ENCODE measurements around the gene ZNF462. TPM values are rescaled to one million over a fixed set of nuclear protein-coding genes. Genes with fewer than 3 reads are reported as not detected.

ZNF462 gene
- total RNA-seq, 1 experiment from 2014 or later = 164 TPM

GRCh38 chr9:107033966-107034365 lies 171.0 kb downstream of the ZNF462 start:
- Histone ChIP-seq H4K91ac (ENCODE audit: insufficient read length, low read depth, low read length) (no peak overlapping the region), H2BK15ac (ENCODE audit: low read depth, low read length) (no peak overlapping the region), H3K23ac (ENCODE audit: insufficient read length, low read depth, low read length) (no peak overlapping the region), H3K27me3 (ENCODE audit: insufficient read depth, low read length) (no peaks in the 10 kb centered on the region), H2BK120ac (ENCODE audit: low read depth, low read length, poor library complexity, severe bottlenecking) (no peak overlapping the region), H2AK5ac (ENCODE audit: insufficient read length, low read length) (no peak overlapping the region), H3K18ac (ENCODE audit: insufficient read length, low read depth, low read length) (no peak overlapping the region), H4K20me1 (ENCODE audit: control insufficient read depth, insufficient read depth, insufficient read length) (no peaks in the 10 kb centered on the region), H4K5ac (ENCODE audit: insufficient read length, low read depth, low read length) (no peak overlapping the region), H3K23me2 (ENCODE audit: insufficient read length, low read depth, low read length, poor library complexity, severe bottlenecking) (no peaks in the 10 kb centered on the region), H3K56ac (ENCODE audit: insufficient read length, low read depth, low read length) (no peak overlapping the region), H2BK5ac (ENCODE audit: insufficient read length, low read length) (no peak overlapping the region), H4K8ac (replicated peaks; ENCODE audit: insufficient read length, low read depth, low read length) (no peak overlapping the region), H3K4ac (ENCODE audit: low read depth, low read length) (no peak overlapping the region), H3K9me3 (ENCODE audit: control insufficient read depth, low read depth, low read length) (no peaks in the 10 kb centered on the region), H3K79me2 (ENCODE audit: insufficient read depth, low read length) (no peaks in the 10 kb centered on the region), H2BK12ac (ENCODE audit: insufficient read length, low read depth, low read length) (no peak overlapping the region), H3K9ac (ENCODE audit: extremely low read depth, insufficient read length, low read length) (no peak overlapping the region), H3K27ac (ENCODE audit: insufficient read length, low read depth, low read length) (no peak overlapping the region), H3K4me2 (ENCODE audit: insufficient read depth, insufficient read length, low read length) (no peak overlapping the region), H2BK20ac (ENCODE audit: low read depth, low read length, poor library complexity, severe bottlenecking) (no peak overlapping the region), H3K79me1 (ENCODE audit: insufficient read depth, low read depth, low read length, poor library complexity, severe bottlenecking) (no peaks in the 10 kb centered on the region), H3K14ac (ENCODE audit: insufficient read depth, low read length) (no peak overlapping the region), H2AFZ (ENCODE audit: low read length) (no peak overlapping the region), H3T11ph (ENCODE audit: low read length) (no peak overlapping the region), H3K4me1 (ENCODE audit: insufficient read depth, low read length) (no peaks in the 10 kb centered on the region)
- no peak for DNase-seq
- no CpG with 5 or more reads among the region's 3 CpGs for WGBS (ENCODE audit: extremely low coverage, insufficient read length, low lambda C conversion rate)
- Mint-ChIP-seq H3K9me3 (no peaks in the 10 kb centered on the region; a peak in 1 of 5 replicates), H3K27me3 (ENCODE audit: low read depth) (peaks cover 2% of the 10 kb centered on the region; the same call in 1 of the 2 replicates), H3K4me1 (peaks cover 0 to 4% of the 10 kb centered on the region in 2 experiments; a peak in 1 of 4 replicates), H3K36me3 (ENCODE audit: insufficient read depth in 1 of 3, low read depth in 3 of 3) (no peaks in the 10 kb centered on the region), H3K27ac (no peak overlapping the region), H3K4me3 (no peak overlapping the region)
- TF ChIP-seq, protein P1, sequence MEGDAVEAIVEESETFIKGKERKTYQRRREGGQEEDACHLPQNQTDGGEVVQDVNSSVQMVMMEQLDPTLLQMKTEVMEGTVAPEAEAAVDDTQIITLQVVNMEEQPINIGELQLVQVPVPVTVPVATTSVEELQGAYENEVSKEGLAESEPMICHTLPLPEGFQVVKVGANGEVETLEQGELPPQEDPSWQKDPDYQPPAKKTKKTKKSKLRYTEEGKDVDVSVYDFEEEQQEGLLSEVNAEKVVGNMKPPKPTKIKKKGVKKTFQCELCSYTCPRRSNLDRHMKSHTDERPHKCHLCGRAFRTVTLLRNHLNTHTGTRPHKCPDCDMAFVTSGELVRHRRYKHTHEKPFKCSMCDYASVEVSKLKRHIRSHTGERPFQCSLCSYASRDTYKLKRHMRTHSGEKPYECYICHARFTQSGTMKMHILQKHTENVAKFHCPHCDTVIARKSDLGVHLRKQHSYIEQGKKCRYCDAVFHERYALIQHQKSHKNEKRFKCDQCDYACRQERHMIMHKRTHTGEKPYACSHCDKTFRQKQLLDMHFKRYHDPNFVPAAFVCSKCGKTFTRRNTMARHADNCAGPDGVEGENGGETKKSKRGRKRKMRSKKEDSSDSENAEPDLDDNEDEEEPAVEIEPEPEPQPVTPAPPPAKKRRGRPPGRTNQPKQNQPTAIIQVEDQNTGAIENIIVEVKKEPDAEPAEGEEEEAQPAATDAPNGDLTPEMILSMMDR (conservative IDR thresholded peaks at IDR 0.05) = no peak
